Measurements from ENCODE around the gene TRAF4. TPM values are rescaled to one million over a fixed set of nuclear protein-coding genes. Genes with fewer than 3 reads are reported as not detected.
A peak's percentile ranks its signal among the peaks of the same experiment; 100 is the strongest.

The TRAF4 gene
- total RNA-seq, 2 donors from 2014 or later, result 59.7 to 186 TPM

DNA sequence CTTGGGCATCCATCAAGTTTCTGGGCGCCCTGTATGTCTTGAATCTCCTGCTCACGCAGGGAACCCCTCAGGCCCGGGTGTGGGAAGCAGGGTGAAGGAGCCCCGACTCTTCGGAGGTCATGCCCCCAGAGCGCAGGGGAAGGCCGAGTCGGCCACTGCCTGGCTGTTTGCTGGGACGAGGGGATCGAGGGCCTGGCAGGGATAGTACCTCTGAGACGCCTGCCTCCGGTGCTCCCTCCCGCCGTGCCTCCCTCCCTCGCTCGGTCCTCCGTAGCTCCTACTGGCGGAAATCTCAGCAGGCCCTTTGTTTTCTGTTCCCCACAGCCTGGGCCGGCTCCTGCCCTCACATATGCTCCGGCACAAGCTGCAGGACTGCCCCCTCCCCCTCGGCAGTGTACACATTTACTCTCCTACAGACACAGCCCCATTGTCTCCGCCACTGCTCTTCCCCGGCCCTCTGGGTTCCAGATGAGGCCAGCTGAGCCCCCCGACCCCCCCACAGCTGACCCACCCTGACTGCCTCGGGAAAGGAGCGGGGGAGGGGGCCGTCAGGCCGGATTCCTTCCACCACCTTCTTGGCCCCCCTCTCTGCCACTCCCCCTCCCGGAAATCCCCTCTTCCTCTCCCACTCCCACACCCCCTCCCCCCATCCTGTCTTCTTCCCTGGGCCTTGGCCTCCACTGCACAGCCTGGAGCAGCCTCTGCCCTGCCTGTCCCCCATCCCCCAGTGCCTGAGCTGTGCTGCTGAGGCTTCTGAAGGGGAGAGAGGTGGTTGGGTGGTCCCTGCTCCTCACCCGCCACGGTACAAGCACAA, 1.4 kb downstream of the TRAF4 start:
- H3K27me3 Mint-ChIP-seq, result no peaks in the 10 kb centered on the region
- no peaks in the 10 kb centered on the region for H3K36me3 Mint-ChIP-seq
- peak overlapping the region; percentile 88 for H3K4me3 Mint-ChIP-seq
- peaks cover 0 to 5% of the 10 kb centered on the region in 2 donors for H3K4me1 Mint-ChIP-seq (ENCODE audit: low read depth in 2 of 2)
- ATAC-seq (peak in 1 of 2 donors; percentile 5), DNase-seq (ENCODE audit: low spot score) (no peak)
- peak overlapping the region; percentile 67 to 75 for H3K27ac Mint-ChIP-seq
- no peaks in the 10 kb centered on the region for H3K9me3 Mint-ChIP-seq

DNA sequence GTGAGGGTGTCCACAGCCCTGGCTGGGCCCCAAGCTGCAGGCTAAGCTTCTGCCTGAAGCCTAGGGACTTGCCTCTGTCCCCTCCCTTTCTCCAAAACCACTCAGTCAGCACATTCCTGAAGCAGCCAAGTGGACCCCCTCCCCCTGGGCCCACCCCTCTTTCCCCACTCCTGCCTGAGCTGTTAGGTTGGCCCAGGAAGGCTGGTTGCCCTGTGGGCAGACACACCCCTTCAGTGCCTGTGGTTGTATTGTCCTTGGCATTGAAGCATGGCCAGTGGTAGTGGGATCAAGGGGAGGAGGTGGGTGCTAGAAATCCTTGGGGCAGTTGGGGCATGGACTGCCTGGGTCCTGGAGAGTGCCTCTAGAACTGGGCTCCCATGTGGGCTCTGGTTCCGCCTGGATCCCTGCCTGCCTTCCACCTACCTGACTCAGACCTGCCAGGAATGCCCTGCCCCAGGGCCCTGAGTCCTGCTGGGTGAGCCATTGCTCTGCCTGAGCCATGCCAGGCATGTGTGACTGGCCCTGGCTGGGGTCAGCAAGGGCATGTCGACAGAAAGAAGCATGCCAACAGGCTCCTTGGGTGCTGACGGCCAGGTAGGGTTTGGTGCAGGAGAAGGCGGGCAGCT, 2.1 kb downstream of the TRAF4 start:
- Mint-ChIP-seq H3K27me3 (no peaks in the 10 kb centered on the region), H3K27ac (peak overlapping the region in 1 of 2 donors; percentile 75), H3K9me3 (no peaks in the 10 kb centered on the region), H3K4me1 (ENCODE audit: low read depth in 2 of 2) (peaks cover 0 to 5% of the 10 kb centered on the region in 2 donors), H3K4me3 (peak overlapping the region; percentile 88), H3K36me3 (no peaks in the 10 kb centered on the region)
- ATAC-seq (no peak), DNase-seq (ENCODE audit: low spot score) (no peak)

DNA sequence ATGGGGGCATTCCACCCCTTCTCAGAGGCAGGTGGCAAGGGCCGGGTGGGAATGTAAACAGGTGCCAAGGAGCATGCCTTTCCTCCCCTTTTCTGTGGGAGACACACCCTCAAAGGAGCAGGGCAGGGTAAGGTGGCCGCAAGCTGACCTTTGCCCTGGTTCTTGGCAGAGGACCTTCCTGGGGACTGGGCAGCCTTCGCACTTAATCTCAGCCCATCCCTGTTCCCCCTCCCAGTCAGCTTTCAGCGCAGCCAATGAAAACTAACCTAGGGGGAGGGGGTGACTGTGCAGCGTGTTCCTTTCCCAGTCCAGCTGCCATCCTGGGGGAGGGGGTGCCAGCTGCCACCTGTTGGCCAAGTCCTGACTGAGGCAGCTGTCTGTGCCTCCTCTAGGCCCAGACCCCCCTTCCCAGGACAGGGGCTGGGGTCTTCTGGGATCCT, 2.8 kb downstream of the TRAF4 start:
- Mint-ChIP-seq H3K4me1 (ENCODE audit: low read depth in 2 of 2) (peaks cover 0 to 5% of the 10 kb centered on the region in 2 donors), H3K36me3 (no peaks in the 10 kb centered on the region), H3K27me3 (no peaks in the 10 kb centered on the region), H3K4me3 (peak overlapping the region; percentile 88), H3K9me3 (no peaks in the 10 kb centered on the region), H3K27ac (peak overlapping the region in 1 of 2 donors; percentile 75)
- DNase-seq (ENCODE audit: low spot score), result no peak
- ATAC-seq, result no peak

DNA sequence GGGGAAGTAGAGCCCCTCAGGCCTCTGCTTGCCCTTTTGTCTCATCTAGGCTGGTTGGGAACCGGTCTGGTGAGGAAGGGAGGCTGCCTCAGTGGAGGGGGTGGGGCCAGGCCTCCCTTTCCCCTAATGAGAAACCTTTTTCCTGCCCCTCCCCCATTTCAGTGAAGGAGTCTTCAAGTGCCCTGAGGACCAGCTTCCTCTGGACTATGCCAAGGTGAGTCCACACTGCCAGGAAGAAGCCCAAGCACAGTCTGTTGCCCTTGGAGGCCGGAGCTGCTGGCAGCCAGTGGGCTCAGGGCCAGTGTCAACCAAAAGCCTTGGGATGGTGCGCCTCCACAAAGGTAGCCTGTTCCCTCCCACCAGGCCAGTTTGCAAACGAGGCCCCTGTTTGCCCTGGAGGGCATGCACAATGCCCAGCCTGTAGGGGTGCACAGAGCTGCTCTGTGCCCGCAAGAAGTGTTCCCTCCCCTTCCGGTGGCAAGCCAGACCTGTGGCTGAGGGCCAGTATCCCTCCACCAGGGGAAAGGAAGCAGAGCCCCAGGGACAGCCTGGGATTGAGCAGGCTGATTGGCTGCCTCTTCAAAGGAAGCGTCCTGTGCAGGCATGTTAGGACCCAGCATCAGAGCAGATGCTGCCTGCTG, 3.4 kb downstream of the TRAF4 start:
- H3K4me1 Mint-ChIP-seq (ENCODE audit: low read depth in 2 of 2), result peaks cover 0 to 5% of the 10 kb centered on the region in 2 donors
- no peak overlapping the region for H3K27ac Mint-ChIP-seq
- H3K9me3 Mint-ChIP-seq, result no peaks in the 10 kb centered on the region
- H3K36me3 Mint-ChIP-seq, result no peaks in the 10 kb centered on the region
- no peak overlapping the region for H3K4me3 Mint-ChIP-seq
- no peaks in the 10 kb centered on the region for H3K27me3 Mint-ChIP-seq
- ATAC-seq, result no peak
- DNase-seq (ENCODE audit: low spot score), result no peak

DNA sequence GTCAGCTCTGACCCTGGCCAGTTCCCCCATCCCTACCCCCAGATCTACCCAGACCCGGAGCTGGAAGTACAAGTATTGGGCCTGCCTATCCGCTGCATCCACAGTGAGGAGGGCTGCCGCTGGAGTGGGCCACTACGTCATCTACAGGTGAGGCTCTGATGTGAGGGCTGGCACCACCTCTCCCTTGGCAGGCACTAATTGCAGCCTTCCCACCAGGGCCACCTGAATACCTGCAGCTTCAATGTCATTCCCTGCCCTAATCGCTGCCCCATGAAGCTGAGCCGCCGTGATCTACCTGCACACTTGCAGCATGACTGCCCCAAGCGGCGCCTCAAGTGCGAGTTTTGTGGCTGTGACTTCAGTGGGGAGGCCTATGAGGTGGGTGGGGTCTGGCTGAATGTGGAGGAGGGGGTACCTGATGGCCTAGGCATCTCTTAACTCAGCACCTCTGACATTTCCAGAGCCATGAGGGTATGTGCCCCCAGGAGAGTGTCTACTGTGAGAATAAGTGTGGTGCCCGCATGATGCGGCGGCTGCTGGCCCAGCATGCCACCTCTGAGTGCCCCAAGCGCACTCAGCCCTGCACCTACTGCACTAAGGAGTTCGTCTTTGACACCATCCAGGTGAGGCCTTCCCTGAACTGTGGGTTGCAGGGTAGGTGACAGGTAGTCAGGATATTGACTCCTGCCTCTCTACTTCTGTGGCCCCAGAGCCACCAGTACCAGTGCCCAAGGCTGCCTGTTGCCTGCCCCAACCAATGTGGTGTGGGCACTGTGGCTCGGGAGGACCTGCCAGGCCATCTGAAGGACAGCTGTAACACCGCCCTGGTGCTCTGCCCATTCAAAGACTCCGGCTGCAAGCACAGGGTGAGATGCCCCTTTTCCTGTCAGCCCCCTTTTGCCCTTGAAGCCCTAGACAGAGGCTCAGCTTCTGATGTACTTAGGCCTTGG, 4.3 kb downstream of the TRAF4 start:
- Mint-ChIP-seq H3K36me3 (no peaks in the 10 kb centered on the region), H3K27ac (no peak overlapping the region), H3K4me1 (ENCODE audit: low read depth in 2 of 2) (peaks cover 0 to 5% of the 10 kb centered on the region in 2 donors), H3K4me3 (no peak overlapping the region), H3K9me3 (no peaks in the 10 kb centered on the region), H3K27me3 (no peaks in the 10 kb centered on the region)
- ATAC-seq, result no peak
- DNase-seq (ENCODE audit: low spot score), result no peak

DNA sequence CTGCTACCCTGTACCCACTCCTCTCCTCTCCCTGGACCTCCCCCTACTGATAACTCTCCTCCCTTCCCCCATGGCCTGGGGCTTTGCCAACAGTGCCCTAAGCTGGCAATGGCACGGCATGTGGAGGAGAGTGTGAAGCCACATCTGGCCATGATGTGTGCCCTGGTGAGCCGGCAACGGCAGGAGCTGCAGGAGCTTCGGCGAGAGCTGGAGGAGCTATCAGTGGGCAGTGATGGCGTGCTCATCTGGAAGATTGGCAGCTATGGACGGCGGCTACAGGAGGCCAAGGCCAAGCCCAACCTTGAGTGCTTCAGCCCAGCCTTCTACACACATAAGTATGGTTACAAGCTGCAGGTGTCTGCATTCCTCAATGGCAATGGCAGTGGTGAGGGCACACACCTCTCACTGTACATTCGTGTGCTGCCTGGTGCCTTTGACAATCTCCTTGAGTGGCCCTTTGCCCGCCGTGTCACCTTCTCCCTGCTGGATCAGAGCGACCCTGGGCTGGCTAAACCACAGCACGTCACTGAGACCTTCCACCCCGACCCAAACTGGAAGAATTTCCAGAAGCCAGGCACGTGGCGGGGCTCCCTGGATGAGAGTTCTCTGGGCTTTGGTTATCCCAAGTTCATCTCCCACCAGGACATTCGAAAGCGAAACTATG, 5.2 kb downstream of the TRAF4 start:
- no peaks in the 10 kb centered on the region for H3K36me3 Mint-ChIP-seq
- DNase-seq (ENCODE audit: low spot score), result no peak
- no peak for ATAC-seq
- no peaks in the 10 kb centered on the region for H3K9me3 Mint-ChIP-seq
- no peak overlapping the region for H3K4me3 Mint-ChIP-seq
- no peak overlapping the region for H3K27ac Mint-ChIP-seq
- H3K4me1 Mint-ChIP-seq (ENCODE audit: low read depth in 2 of 2), result peaks cover 0 to 3% of the 10 kb centered on the region in 2 donors
- H3K27me3 Mint-ChIP-seq, result no peaks in the 10 kb centered on the region

DNA sequence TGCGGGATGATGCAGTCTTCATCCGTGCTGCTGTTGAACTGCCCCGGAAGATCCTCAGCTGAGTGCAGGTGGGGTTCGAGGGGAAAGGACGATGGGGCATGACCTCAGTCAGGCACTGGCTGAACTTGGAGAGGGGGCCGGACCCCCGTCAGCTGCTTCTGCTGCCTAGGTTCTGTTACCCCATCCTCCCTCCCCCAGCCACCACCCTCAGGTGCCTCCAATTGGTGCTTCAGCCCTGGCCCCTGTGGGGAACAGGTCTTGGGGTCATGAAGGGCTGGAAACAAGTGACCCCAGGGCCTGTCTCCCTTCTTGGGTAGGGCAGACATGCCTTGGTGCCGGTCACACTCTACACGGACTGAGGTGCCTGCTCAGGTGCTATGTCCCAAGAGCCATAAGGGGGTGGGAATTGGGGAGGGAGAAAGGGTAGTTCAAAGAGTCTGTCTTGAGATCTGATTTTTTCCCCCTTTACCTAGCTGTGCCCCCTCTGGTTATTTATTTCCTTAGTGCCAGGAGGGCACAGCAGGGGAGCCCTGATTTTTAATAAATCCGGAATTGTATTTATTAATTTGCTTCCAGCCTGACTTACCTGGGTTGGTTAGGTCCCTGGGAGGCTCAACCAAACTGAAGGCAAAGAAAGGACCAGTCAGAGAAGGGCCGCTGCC, 5.8 kb downstream of the TRAF4 start:
- Mint-ChIP-seq H3K36me3 (no peaks in the 10 kb centered on the region), H3K4me3 (no peak overlapping the region), H3K27me3 (no peaks in the 10 kb centered on the region), H3K4me1 (ENCODE audit: low read depth in 2 of 2) (peaks cover 0 to 3% of the 10 kb centered on the region in 2 donors), H3K27ac (no peak overlapping the region), H3K9me3 (no peaks in the 10 kb centered on the region)
- no peak for DNase-seq (ENCODE audit: low spot score)
- no peak for ATAC-seq

DNA sequence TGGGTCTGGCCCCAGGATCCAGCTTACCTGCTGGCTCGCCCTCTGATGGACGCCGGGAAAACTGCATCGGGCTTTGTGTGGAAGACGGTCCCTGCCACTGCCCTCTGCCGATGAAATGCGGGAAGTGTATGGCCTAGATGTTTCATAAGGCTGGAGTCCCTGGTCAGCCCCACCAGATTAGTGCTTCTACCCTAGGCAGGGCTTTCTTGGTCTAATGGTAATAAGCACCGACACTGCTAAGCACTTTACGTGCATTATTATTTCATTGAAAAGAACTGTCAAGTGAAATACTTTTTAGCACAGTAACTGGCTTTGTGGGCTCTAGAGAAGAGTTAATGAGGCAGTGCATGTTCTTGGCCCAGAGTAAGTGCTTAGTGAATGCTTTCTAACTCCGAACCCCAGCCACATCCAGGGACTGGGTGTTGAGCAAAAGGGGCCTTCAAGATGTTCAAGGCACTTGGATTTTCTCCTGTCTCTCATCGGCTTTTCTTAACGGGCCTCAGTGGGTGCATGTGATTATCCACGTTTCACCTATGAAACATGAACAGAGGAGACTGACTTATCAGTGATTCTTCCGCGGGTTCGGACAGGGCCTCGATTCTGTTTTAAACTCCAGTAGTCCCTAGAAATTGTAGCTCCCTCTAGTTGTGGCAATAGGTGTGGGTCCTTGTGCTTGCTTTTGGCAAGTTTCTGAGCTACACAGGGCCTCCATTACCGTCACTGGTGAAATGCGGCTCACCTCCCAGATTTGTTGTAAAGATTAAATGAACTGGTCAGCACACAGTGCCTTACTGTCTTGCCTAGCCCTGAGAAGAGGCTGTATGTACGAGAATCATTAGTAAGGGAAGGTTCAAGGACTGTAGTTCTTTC, 6.6 kb downstream of the TRAF4 start:
- Mint-ChIP-seq H3K4me1 (ENCODE audit: low read depth in 2 of 2) (no peaks in the 10 kb centered on the region), H3K27ac (no peak overlapping the region), H3K27me3 (no peaks in the 10 kb centered on the region), H3K36me3 (no peaks in the 10 kb centered on the region), H3K4me3 (no peak overlapping the region), H3K9me3 (no peaks in the 10 kb centered on the region)
- ATAC-seq, result peak; percentile 88 to 92
- DNase-seq (ENCODE audit: low spot score), result peak; percentile 87

DNA sequence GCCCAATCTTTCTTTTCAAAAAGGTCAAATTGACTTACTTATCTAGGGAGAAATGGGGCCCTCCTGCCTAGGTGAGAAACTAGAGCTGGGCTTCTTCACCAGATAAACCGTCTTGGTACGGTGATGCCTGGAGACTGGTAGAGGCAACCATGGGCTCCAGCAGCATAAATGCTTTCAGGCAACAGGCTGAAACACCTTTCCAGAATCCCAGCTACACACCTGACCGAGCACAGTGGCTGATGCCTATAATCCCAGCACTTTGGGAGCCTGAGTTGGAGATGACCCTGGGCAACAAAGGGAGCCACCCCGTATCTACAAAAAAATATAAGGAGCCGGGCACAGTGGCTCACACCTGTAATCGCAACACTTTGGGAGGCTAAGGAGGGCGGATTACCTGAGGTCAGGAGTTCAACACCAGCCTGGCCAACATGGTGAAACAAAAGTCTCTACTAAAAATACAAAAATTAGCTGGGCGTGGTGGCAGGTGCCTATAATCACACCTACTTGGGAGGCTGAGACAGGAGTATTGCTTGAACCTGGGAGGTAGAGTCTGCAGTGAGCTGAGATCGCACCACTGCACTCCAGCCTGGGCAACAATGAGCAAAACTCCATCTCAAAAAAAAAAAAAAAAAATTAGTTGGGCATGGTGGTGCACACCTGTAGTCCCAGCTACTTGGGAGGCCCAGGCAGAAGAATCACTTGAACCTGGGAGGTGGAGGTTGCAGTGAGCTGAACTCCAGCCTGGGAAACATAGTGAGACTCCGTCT, 8.0 kb downstream of the TRAF4 start:
- DNase-seq (ENCODE audit: low spot score) (no peak), ATAC-seq (no peak)
- Mint-ChIP-seq H3K36me3 (no peaks in the 10 kb centered on the region), H3K27ac (no peak overlapping the region), H3K27me3 (no peaks in the 10 kb centered on the region), H3K4me3 (no peak overlapping the region), H3K4me1 (ENCODE audit: low read depth in 2 of 2) (no peaks in the 10 kb centered on the region), H3K9me3 (no peaks in the 10 kb centered on the region)

DNA sequence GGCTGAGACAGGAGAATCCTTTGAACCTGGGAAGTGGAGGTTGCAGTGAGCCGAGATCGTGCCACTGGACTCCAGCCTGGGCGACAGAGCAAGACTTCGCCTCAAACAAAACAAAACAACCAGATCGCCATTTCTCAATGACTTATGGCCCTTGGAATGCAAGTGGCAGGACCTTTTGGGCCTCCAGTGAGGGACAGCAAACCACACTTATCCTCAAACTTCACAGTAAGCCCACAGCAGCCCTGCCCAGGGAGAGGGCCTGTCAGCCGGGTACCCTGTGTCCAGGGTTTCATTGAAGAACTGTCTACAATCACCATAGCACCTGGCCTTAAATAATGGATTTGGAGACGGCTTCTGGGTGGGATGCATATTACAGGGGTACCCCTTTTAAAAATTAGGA, 11.7 kb downstream of the TRAF4 start:
- Mint-ChIP-seq H3K27me3 (no peaks in the 10 kb centered on the region), H3K36me3 (peaks cover 8% of the 10 kb centered on the region), H3K9me3 (no peaks in the 10 kb centered on the region), H3K4me1 (ENCODE audit: low read depth in 2 of 2) (peaks cover 0 to 4% of the 10 kb centered on the region in 2 donors), H3K27ac (peak overlapping the region in 1 of 2 donors; percentile 68), H3K4me3 (no peak overlapping the region)
- ATAC-seq, result no peak
- no peak for DNase-seq (ENCODE audit: low spot score)

DNA sequence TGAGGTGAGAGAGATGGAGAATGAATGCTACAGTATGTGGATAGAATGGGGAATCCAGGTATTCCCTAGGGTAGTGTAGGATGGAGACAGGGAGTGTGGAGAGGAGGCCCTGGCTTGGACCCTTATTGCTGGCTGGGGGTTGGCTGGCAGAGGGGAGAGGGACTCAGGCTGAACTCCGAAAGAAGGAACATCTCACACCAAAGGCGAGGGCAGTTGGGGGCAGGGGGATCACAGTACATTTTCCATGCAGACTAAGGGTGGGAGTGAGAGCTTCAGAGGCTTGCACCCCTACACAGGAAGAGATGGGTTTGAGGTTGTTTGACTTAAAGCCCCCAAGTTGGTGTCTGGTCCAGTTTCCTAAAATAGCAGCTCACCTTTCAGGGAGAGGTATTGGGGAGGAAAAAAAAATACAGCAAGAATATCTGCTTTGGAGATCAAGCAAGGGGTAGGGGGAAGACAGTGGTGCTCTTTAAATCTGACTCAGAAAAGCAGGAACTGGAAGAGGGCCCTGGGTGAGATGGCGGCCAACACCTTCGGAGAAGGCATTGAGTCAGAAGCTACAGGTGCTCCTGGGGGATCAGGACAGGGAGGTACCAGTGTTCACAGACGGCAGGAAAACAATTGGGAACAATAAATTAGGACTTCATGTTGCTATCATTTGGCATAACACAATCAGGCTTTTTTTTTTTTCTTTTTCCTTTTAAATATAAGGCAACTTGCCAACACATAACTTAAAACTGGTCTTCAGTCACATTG, 12.4 kb downstream of the TRAF4 start:
- H3K36me3 Mint-ChIP-seq, result peaks cover 8% of the 10 kb centered on the region
- H3K9me3 Mint-ChIP-seq, result no peaks in the 10 kb centered on the region
- H3K27ac Mint-ChIP-seq, result peak overlapping the region in 1 of 2 donors; percentile 68
- DNase-seq (ENCODE audit: low spot score), result no peak
- no peak for ATAC-seq
- H3K4me3 Mint-ChIP-seq, result no peak overlapping the region
- peaks cover 1 to 5% of the 10 kb centered on the region in 2 donors for H3K4me1 Mint-ChIP-seq (ENCODE audit: low read depth in 2 of 2)
- H3K27me3 Mint-ChIP-seq, result no peaks in the 10 kb centered on the region
